ENCODE measurements around the gene WFDC1. TPM values are rescaled to one million over a fixed set of nuclear protein-coding genes. Genes with fewer than 3 reads are reported as not detected.

Gene WFDC1
- total RNA-seq, 1 donor from 2014 or later, result not detected

DNA sequence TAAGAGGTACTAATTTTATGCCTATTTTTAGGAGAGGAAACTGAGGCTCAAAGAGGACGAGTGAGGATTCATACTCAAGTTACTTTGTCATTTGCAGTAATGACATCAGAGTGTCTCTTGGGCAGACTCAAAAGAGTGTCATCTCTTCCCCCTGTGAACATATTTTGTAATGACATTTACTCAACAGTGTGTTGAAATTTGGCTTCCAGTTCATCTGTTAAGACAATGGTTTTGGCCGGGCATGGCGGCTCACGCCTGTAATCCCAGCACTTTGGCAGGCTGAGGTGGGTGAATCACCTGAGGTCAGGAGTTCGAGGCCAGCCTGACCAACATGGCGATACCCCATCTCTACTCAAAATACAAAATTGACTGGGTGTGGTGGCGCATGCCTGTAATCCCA is 28.9 kb downstream of the WFDC1 start:
- TF ChIP-seq, protein P1, sequence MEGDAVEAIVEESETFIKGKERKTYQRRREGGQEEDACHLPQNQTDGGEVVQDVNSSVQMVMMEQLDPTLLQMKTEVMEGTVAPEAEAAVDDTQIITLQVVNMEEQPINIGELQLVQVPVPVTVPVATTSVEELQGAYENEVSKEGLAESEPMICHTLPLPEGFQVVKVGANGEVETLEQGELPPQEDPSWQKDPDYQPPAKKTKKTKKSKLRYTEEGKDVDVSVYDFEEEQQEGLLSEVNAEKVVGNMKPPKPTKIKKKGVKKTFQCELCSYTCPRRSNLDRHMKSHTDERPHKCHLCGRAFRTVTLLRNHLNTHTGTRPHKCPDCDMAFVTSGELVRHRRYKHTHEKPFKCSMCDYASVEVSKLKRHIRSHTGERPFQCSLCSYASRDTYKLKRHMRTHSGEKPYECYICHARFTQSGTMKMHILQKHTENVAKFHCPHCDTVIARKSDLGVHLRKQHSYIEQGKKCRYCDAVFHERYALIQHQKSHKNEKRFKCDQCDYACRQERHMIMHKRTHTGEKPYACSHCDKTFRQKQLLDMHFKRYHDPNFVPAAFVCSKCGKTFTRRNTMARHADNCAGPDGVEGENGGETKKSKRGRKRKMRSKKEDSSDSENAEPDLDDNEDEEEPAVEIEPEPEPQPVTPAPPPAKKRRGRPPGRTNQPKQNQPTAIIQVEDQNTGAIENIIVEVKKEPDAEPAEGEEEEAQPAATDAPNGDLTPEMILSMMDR (conservative IDR thresholded peaks at IDR 0.05; ENCODE audit: low read depth, low read length), result no peak
- H3K4me3 ChIP-seq (ENCODE audit: low read depth, low read length), result no peak overlapping the region
- DNase-seq (ENCODE audit: low read depth), result no peak

DNA sequence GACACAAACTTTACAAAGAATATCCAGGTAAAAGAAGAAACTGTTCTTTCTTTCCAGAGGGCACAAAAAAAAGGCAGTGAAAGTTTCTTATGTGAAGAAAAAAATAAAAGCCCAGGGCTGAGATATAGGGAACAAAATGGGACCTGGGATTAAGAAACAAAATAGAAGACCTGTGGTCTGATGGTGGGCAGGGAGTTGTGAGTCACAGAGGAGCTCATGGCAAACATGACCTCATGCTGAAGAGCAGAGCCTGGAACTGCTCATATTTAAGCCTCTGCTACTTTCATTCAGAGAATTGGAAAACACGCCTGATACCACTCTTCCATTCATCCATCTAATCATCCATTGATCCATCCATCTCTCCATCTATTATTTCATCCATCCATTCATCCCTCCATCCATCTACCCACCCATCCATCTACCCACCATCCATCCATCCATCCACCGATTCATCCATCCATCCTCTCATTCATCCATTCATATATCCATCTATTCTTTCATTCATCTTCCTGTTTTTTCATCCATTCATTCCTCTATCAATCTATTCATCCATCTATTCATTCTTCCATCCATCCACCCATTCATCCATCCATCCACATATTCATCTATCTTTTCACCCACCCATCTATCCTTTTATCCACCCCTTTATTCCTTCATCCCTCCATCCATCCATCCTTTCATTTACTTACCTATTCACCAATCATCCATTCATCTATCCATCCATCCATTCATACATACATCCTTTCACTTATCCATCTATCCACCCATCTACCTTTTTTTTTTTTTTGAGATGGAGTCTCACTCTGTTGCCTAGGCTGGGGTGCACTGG is 30.0 kb downstream of the WFDC1 start:
- no peak overlapping the region for H3K4me3 ChIP-seq (ENCODE audit: low read depth, low read length)
- no peak for DNase-seq (ENCODE audit: low read depth)
- TF ChIP-seq, protein P1 (conservative IDR thresholded peaks at IDR 0.05; ENCODE audit: low read depth, low read length), result no peak

DNA sequence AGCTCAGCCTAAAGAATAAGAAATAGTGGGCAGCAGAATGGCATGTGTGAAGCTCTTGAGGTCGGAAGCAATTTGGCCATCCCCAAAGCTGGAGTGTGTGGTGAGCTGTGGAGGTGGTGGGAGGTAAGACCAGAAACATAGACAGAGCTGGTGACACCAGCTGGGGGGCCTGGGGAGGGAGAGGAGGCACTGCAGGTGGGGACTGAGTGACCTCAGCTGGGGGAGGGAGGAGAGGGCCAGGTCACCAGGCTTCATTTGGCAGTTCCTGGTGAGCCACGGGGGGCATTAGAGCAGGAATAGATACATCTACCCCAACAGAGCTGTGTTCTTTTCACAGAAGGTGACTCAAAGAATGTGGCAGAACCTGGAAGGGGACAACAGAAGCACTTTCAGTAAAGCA is 31.9 kb downstream of the WFDC1 start:
- H3K4me3 ChIP-seq (ENCODE audit: low read depth, low read length), result no peak overlapping the region
- TF ChIP-seq, protein P1 (conservative IDR thresholded peaks at IDR 0.05; ENCODE audit: low read depth, low read length), result no peak
- no peak for DNase-seq (ENCODE audit: low read depth)

GRCh38 chr16:84327926-84328505 is 33.3 kb downstream of the WFDC1 start:
- DNase-seq (ENCODE audit: low read depth), result no peak
- H3K4me3 ChIP-seq (ENCODE audit: low read depth, low read length), result no peak overlapping the region
- TF ChIP-seq, protein P1 (conservative IDR thresholded peaks at IDR 0.05; ENCODE audit: low read depth, low read length), result no peak

DNA sequence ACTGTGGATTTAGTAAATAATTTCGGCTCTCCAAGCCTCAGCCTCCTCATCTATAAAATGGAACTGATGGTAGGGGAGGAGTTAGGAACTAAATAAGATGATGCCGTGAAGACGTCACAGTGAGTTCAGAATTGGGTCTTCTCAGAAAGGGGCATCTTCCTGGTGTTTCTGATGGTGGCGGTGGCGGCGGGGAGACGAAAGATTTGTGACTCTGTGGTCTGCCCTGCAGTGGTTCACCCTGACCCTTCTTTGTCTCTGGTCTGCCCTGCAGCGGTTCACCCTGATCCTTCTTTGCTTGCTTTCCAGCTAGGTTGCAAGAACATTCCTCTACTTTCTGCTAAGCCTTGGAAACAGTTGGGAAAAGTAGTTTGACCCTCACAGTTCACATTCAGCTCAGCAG is 34.3 kb downstream of the WFDC1 start:
- TF ChIP-seq, protein P1 (conservative IDR thresholded peaks at IDR 0.05; ENCODE audit: low read depth, low read length), result no peak

GRCh38 chr16:84329843-84330684 is 35.4 kb downstream of the WFDC1 start:
- no peak overlapping the region for H3K4me3 ChIP-seq (ENCODE audit: low read depth, low read length)
- no peak for DNase-seq (ENCODE audit: low read depth)
- TF ChIP-seq, protein P1 (conservative IDR thresholded peaks at IDR 0.05; ENCODE audit: low read depth, low read length), result no peak

More for the DNA sequence above, 34.3 kb downstream of the WFDC1 start:
- no peak for DNase-seq (ENCODE audit: low read depth)
- H3K4me3 ChIP-seq (ENCODE audit: low read depth, low read length), result no peak overlapping the region
